AG09309 (cell line): Measurements from ENCODE around the gene CYTIP.
A peak's percentile ranks its signal among the peaks of the same experiment; 100 is the strongest.

Source experiments
- DNase-seq: peaks from one replicate; pipeline ENCODE4 v3.0.0-alpha.2; 2010; ENCODE audit warnings: low read depth
- H3K4me3 ChIP-seq: 2 replicates; pipeline ENCODE4 v1.5.1; 2011; ENCODE audit warnings: mild to moderate bottlenecking, low read depth, low read length, moderate library complexity; ENCODE audit not compliant: control insufficient read depth
- CTCF ChIP-seq: IDR thresholded peaks from 2 replicates; pipeline ENCODE4 v1.5.1; 2011; ENCODE audit warnings: mild to moderate bottlenecking, low read depth, low read length, inconsistent platforms; ENCODE audit not compliant: insufficient read depth, control insufficient read depth; ENCODE audit errors: missing control alignments

Gene CYTIP

DNA sequence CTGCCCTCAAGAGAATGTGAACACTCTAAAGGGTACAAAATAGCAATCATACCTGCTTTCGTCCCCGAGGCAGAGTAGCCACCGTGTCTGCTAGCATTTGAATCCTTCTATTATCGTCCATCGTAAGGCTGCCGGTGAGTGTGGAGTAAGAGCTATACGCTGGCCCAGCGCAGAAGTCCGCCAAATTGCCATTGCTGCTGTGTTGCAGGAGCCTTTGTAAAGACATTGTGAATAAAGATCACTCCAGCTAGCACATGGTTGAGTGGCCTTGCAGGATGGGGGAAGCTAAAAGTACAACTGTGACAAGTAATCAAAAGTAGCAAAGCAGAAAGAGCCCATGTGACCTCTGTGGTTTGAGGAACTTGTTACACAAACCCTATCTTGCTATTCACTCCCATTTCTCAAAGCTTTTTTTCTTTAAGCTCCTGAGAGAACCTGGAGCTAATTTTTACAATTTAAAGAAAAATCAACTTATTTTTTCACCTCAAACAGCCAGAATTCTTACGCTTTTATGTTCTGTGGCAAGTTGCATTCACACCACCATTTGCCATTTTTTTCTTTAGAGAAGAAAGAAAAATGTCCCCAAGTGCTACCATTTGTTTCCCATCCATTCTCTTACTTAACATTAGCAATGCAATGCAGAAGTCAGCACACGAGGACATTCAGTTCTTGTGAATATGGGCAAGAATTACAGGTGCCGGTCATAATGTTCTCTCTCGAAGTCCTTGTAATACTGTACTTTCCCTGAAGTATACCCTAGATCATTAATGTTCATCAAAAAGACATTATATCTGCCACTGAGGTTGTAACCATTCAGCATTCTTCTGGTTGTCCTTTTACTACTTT is at the start of gene CYTIP:
Gene CYTIP (minus strand): TSS at position 295 of the 846 bp plus-strand sequence. CDS start 69 bp downstream, at position 226.
- DNase-seq: no peak
- no peak within 1 kb of the TSS for H3K4me3 ChIP-seq
- no peak for TF ChIP-seq CTCF

- peak; percentile 29 for DNase-seq
- no peak overlapping the region for H3K4me3 ChIP-seq
- peak; percentile 83 for TF ChIP-seq CTCF
Observed at GRCh38 chr2:157492189-157492773, 48.4 kb upstream of the CYTIP start.

GRCh38 chr2:157489983-157490382 is 46.1 kb upstream of the CYTIP start:
- no peak for DNase-seq
- TF ChIP-seq CTCF: no peak
- H3K4me3 ChIP-seq: no peak overlapping the region

GRCh38 chr2:157488877-157489276 is 45.0 kb upstream of the CYTIP start:
- no peak for TF ChIP-seq CTCF
- no peak for DNase-seq
- H3K4me3 ChIP-seq: no peak overlapping the region

DNA sequence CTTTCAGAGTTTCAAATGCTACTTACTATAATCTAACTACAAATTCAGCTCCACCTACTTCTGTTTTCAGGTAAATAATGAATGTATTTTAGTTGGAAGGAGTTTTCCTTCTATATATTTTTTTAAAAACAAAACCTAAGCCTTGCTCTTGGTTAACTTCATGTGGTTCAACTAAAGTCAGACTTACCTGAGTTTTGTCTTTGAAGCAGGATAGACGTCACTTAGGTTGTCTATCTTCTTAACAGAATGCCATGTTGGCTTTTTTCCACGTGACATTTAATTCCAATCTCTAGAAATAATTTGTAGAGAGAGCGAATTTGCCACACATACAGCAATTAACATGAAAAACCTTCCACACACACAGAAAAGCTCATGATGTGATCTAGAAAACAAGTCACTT is 43.9 kb upstream of the CYTIP start:
- TF ChIP-seq CTCF: no peak
- no peak overlapping the region for H3K4me3 ChIP-seq
- DNase-seq: no peak

GRCh38 chr2:157487271-157487610 is 43.4 kb upstream of the CYTIP start:
- H3K4me3 ChIP-seq: no peak overlapping the region
- DNase-seq: no peak
- TF ChIP-seq CTCF: no peak
